GM23338 (cell line): ENCODE results near the gene CCDC191. TPM values are rescaled to one million over a fixed set of nuclear protein-coding genes. Genes with fewer than 3 reads are reported as not detected.

ENCODE experiments used
- ATAC-seq: fragments of 200-7000 bp; cut with Tn5 transposase; 3 replicates; pipeline ENCODE4 v1.9.1; 2020
- DNase-seq: peaks from one replicate; pipeline ENCODE4 v3.0.0-alpha.2; 2015; ENCODE audit warnings: low spot score
- H2AFZ ChIP-seq: fragments of 200-600 bp; sonication (generic); 2 replicates; pipeline ENCODE4 v1.8.0; 2016; ENCODE audit warnings: antibody characterized with exemption, mild to moderate bottlenecking, moderate library complexity
- H3F3A ChIP-seq: fragments of 200-600 bp; sonication (generic); replicated peaks from 2 replicates; pipeline ENCODE4 v1.8.0; 2017; ENCODE audit warnings: antibody characterized with exemption, mixed run types, low read depth
- H3K27ac ChIP-seq: fragments of 200-600 bp; sonication (generic); 2 replicates; pipeline ENCODE4 v1.6.1; 2016; ENCODE audit warnings: low read depth
- H3K27me3 ChIP-seq: fragments of 200-600 bp; sonication (generic); 2 replicates; pipeline ENCODE4 v1.8.0; 2016; ENCODE audit warnings: mild to moderate bottlenecking, mixed run types, moderate library complexity; ENCODE audit not compliant: insufficient read depth
- H3K36me3 ChIP-seq: fragments of 200-600 bp; sonication (generic); 2 replicates; pipeline ENCODE4 v1.8.0; 2016; ENCODE audit warnings: mild to moderate bottlenecking; ENCODE audit not compliant: insufficient read depth
- H3K4me1 ChIP-seq: fragments of 200-600 bp; sonication (generic); 2 replicates; pipeline ENCODE4 v1.8.0; 2016; ENCODE audit warnings: mild to moderate bottlenecking, moderate library complexity; ENCODE audit not compliant: insufficient read depth
- H3K4me2 ChIP-seq: fragments of 200-600 bp; sonication (generic); 2 replicates; pipeline ENCODE4 v1.7.1; 2017; ENCODE audit warnings: mixed run types
- H3K4me3 ChIP-seq: fragments of 200-600 bp; sonication (generic); 2 replicates; pipeline ENCODE4 v1.6.1; 2016; ENCODE audit warnings: mixed run types
- H3K79me2 ChIP-seq: fragments of 200-600 bp; sonication (generic); replicated peaks from 2 replicates; pipeline ENCODE4 v1.8.0; 2017; ENCODE audit warnings: mild to moderate bottlenecking; ENCODE audit not compliant: insufficient read depth
- H3K9me2 ChIP-seq: fragments of 200-600 bp; sonication (generic); 2 replicates; pipeline ENCODE4 v1.8.0; 2017; ENCODE audit not compliant: insufficient read depth
- H4K20me1 ChIP-seq: fragments of 200-600 bp; sonication (generic); replicated peaks from 2 replicates; pipeline ENCODE4 v1.8.0; 2017; ENCODE audit warnings: mild to moderate bottlenecking; ENCODE audit not compliant: insufficient read depth
- H3K27ac Mint-ChIP-seq: 2 replicates; pipeline ENCODE4 v1.8.0; 2020; ENCODE audit warnings: inconsistent platforms, mild to moderate bottlenecking, moderate library complexity, mixed read lengths
- H3K27me3 Mint-ChIP-seq: 3 replicates; pipeline ENCODE4 v1.8.0; 2022; ENCODE audit warnings: low read depth, mild to moderate bottlenecking, moderate library complexity, mixed read lengths, inconsistent platforms; ENCODE audit not compliant: insufficient read depth, poor library complexity
- H3K36me3 Mint-ChIP-seq: 3 replicates; pipeline ENCODE4 v1.8.0; 2021; ENCODE audit warnings: low read depth, mild to moderate bottlenecking, inconsistent platforms, moderate library complexity, mixed read lengths
- H3K4me1 Mint-ChIP-seq: 3 replicates; pipeline ENCODE4 v1.8.0; 2020; ENCODE audit warnings: mild to moderate bottlenecking, inconsistent platforms, mixed read lengths
- H3K4me3 Mint-ChIP-seq: 3 replicates; pipeline ENCODE4 v1.8.0; 2021; ENCODE audit warnings: moderate library complexity, mild to moderate bottlenecking, inconsistent platforms, mixed read lengths
- H3K9me3 Mint-ChIP-seq: 3 replicates; pipeline ENCODE4 v1.8.0; 2020; ENCODE audit warnings: moderate library complexity, mild to moderate bottlenecking, inconsistent platforms, mixed read lengths
- CREB1 ChIP-seq: fragments of 250-450 bp; sonication (Bioruptor Pico); IDR thresholded peaks from 2 replicates; pipeline ENCODE4 v1.5.0; 2020; ENCODE audit warnings: low read depth, mild to moderate bottlenecking, moderate library complexity
- EZH2 ChIP-seq: fragments of 200-600 bp; sonication (generic); IDR thresholded peaks from one replicate; pipeline ENCODE4 v1.8.0; 2017; ENCODE audit warnings: antibody characterized with exemption, mild to moderate bottlenecking, low read depth; ENCODE audit not compliant: unreplicated experiment
- EZH2phosphoT487 ChIP-seq: fragments of 200-600 bp; sonication (generic); IDR thresholded peaks from one replicate; pipeline ENCODE4 v1.8.1; 2018; ENCODE audit warnings: antibody characterized with exemption; ENCODE audit not compliant: unreplicated experiment
- JUNB ChIP-seq: IDR thresholded peaks from one replicate; pipeline ENCODE4 v1.6.1; 2016; ENCODE audit warnings: antibody characterized with exemption; ENCODE audit not compliant: unreplicated experiment
- NANOG ChIP-seq: IDR thresholded peaks from 2 replicates; pipeline ENCODE4 v1.6.1; 2016; ENCODE audit warnings: antibody characterized with exemption, borderline replicate concordance
- POLR2AphosphoS5 ChIP-seq: IDR thresholded peaks from 2 replicates; pipeline ENCODE4 v1.6.1; 2016; ENCODE audit warnings: antibody characterized with exemption, low read depth
- REST ChIP-seq: IDR thresholded peaks from one replicate; pipeline ENCODE4 v1.6.1; 2018; ENCODE audit warnings: antibody characterized with exemption; ENCODE audit not compliant: unreplicated experiment
- ZNF331 ChIP-seq: fragments of 250-450 bp; sonication (Bioruptor Pico); IDR thresholded peaks from 2 replicates; pipeline ENCODE4 v1.5.0; 2020; ENCODE audit warnings: low read depth, mild to moderate bottlenecking, moderate library complexity
- ZNF462 ChIP-seq: fragments of 250-450 bp; sonication (Bioruptor Pico); IDR thresholded peaks from 2 replicates; pipeline ENCODE4 v1.5.0; 2020; ENCODE audit warnings: mild to moderate bottlenecking, moderate library complexity
- polyA plus RNA-seq: library from polyadenylated mRNA; unstranded; fragments of >200 nt; fragmentation: Nextera tagmentation; extraction: Ambion mirVana; gene quantifications from 2 replicates; pipeline ENCODE4 v1.2.1, GENCODE V29; 2016
- total RNA-seq: library from RNA; depleted of rRNA; stranded (reverse); fragments of >200 nt; shearing (Covaris generic); gene quantifications from 2 replicates; pipeline ENCODE4 v1.2.3, GENCODE V29; 2014

CCDC191 gene
- total and polyA plus RNA-seq, 2 experiments from 2014 or later: 2.0 to 2.9 TPM

- no peak for TF ChIP-seq REST
- TF ChIP-seq POLR2AphosphoS5: no peak
- no peak for TF ChIP-seq JUNB
- TF ChIP-seq EZH2phosphoT487: no peak
- TF ChIP-seq ZNF331 (CRISPR knock-in tag): no peak
Observed at GRCh38 chr3:113981803-113982202, 74.5 kb downstream of the CCDC191 start (continued).

- no peak overlapping the region for H3K27ac ChIP-seq
- no peaks in the 10 kb centered on the region for H3K79me2 ChIP-seq
- H3K4me1 Mint-ChIP-seq: no peaks in the 10 kb centered on the region
- H3K9me3 Mint-ChIP-seq: no peaks in the 10 kb centered on the region
- H3K9me2 ChIP-seq: peaks cover 5% of the 10 kb centered on the region; the same call in 1 of the 2 replicates
- no peaks in the 10 kb centered on the region for H3F3A ChIP-seq
- H3K4me3 ChIP-seq: no peak overlapping the region
- H3K27me3 Mint-ChIP-seq: no peaks in the 10 kb centered on the region
- no peaks in the 10 kb centered on the region for H3K27me3 ChIP-seq
- H3K4me2 ChIP-seq: no peak overlapping the region
- H3K27ac Mint-ChIP-seq: no peak overlapping the region
- no peaks in the 10 kb centered on the region for H3K36me3 Mint-ChIP-seq
- H2AFZ ChIP-seq: no peak overlapping the region
- ATAC-seq: no peak
- no peaks in the 10 kb centered on the region for H3K4me1 ChIP-seq
- no peak for DNase-seq
- TF ChIP-seq NANOG (no peak), EZH2phosphoT487 (no peak), ZNF462 (CRISPR knock-in tag) (no peak), POLR2AphosphoS5 (no peak), EZH2 (no peak), ZNF331 (CRISPR knock-in tag) (no peak), CREB1 (no peak)
- no peaks in the 10 kb centered on the region; the same call in 1 of the 2 replicates for H3K36me3 ChIP-seq
- H3K4me3 Mint-ChIP-seq: no peak overlapping the region
- H4K20me1 ChIP-seq: no peaks in the 10 kb centered on the region
Observed at GRCh38 chr3:113979916-113980315, 76.4 kb downstream of the CCDC191 start.
